Activated gamma-delta T cell (primary cell): ENCODE measurements around the gene COA7.

Experiments
- DNase-seq: peaks from one replicate; lab custom pipeline; 2025; lab: John Stamatoyannopoulos, UW

Gene COA7

GRCh38 chr1:52669696-52670095 is 28.5 kb downstream of the COA7 start:
- no peak for DNase-seq

- no peak for DNase-seq
Measured at GRCh38 chr1:52668711-52669110, 29.4 kb downstream of the COA7 start.

- DNase-seq: no peak
Measured at GRCh38 chr1:52667984-52668383, 30.2 kb downstream of the COA7 start.

- no peak for DNase-seq
Measured at GRCh38 chr1:52667290-52667689, 30.9 kb downstream of the COA7 start.

GRCh38 chr1:52665006-52665941 is 32.9 kb downstream of the COA7 start:
- DNase-seq: no peak

GRCh38 chr1:52663716-52664115 is 34.4 kb downstream of the COA7 start:
- no peak for DNase-seq

- no peak for DNase-seq
Measured at GRCh38 chr1:52662645-52663313, 35.4 kb downstream of the COA7 start.

GRCh38 chr1:52660807-52661206 is 37.3 kb downstream of the COA7 start:
- no peak for DNase-seq

GRCh38 chr1:52659851-52660596 is 38.1 kb downstream of the COA7 start:
- no peak for DNase-seq

GRCh38 chr1:52659356-52659755 is 38.8 kb downstream of the COA7 start:
- no peak for DNase-seq

GRCh38 chr1:52658795-52659194 is 39.4 kb downstream of the COA7 start:
- DNase-seq: no peak

GRCh38 chr1:52657702-52658101 is 40.4 kb downstream of the COA7 start:
- no peak for DNase-seq

GRCh38 chr1:52654063-52654462 is 44.1 kb downstream of the COA7 start:
- no peak for DNase-seq

GRCh38 chr1:52653207-52653849 is 44.8 kb downstream of the COA7 start:
- no peak for DNase-seq

- no peak for DNase-seq
Measured at GRCh38 chr1:52651904-52652303, 46.2 kb downstream of the COA7 start.

- DNase-seq: no peak
Measured at GRCh38 chr1:52645261-52645660, 52.9 kb downstream of the COA7 start.

GRCh38 chr1:52641307-52641706 is 56.8 kb downstream of the COA7 start:
- DNase-seq: no peak

- DNase-seq: no peak
Measured at GRCh38 chr1:52640697-52641096, 57.5 kb downstream of the COA7 start.

- DNase-seq: no peak
Measured at GRCh38 chr1:52637946-52638345, 60.2 kb downstream of the COA7 start.

GRCh38 chr1:52636721-52637695 is 61.1 kb downstream of the COA7 start:
- no peak for DNase-seq
